ENCODE results near the gene CAMKMT. TPM values are rescaled to one million over a fixed set of nuclear protein-coding genes. Genes with fewer than 3 reads are reported as not detected.

Gene CAMKMT
- polyA plus RNA-seq, 2 donors, result 5.2 to 5.6 TPM

DNA sequence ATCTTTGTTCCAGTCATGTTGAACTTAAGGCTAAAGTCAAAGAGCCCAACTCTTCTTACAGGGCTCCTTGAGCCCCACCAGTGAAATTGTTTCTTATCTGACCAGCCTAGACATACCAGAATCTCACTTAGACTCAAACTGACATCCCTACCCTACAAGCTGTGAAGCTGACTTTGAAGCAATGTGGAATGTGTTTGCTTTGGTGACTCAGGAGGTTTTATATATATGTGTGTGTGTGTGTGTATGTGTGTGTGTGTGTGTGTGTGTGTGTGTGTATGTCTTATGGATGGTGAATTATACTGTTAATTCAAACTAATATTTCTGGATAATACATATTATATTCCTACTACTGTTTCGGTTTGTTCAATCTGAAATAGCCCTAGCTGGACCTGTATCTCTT lies 67.3 kb downstream of the CAMKMT start:
- Histone ChIP-seq H3K4me1 (ENCODE audit: control insufficient read depth in 2 of 2, insufficient read depth in 2 of 2, low read length in 1 of 2) (no peaks in the 10 kb centered on the region), H3K36me3 (ENCODE audit: control insufficient read depth in 2 of 2, insufficient read depth in 2 of 2, low read length in 1 of 2) (no peaks in the 10 kb centered on the region), H3K4me3 (ENCODE audit: low read depth in 1 of 2, low read length in 2 of 2) (no peak overlapping the region), H3K27me3 (ENCODE audit: control insufficient read depth in 1 of 2, insufficient read depth in 2 of 2, low read length in 2 of 2) (no peaks in the 10 kb centered on the region), H3K27ac (ENCODE audit: low read depth in 2 of 2, low read length in 1 of 2) (no peak overlapping the region), H3K9me3 (ENCODE audit: control insufficient read depth in 2 of 2, insufficient read depth in 1 of 2, low read depth in 1 of 2, low read length in 1 of 2) (no peaks in the 10 kb centered on the region)
- 95% methylated on average over 1 of the region's 1 CpG for WGBS, 2 donors

GRCh38 chr2:44430342-44430741 lies 68.6 kb downstream of the CAMKMT start:
- no peaks in the 10 kb centered on the region for H3K9me3 ChIP-seq (ENCODE audit: control insufficient read depth in 2 of 2, insufficient read depth in 1 of 2, low read depth in 1 of 2, low read length in 1 of 2)
- H3K27ac ChIP-seq (ENCODE audit: low read depth in 2 of 2, low read length in 1 of 2), result no peak overlapping the region
- H3K27me3 ChIP-seq (ENCODE audit: control insufficient read depth in 1 of 2, insufficient read depth in 2 of 2, low read length in 2 of 2), result no peaks in the 10 kb centered on the region
- H3K36me3 ChIP-seq (ENCODE audit: control insufficient read depth in 2 of 2, insufficient read depth in 2 of 2, low read length in 1 of 2), result no peaks in the 10 kb centered on the region
- H3K4me3 ChIP-seq (ENCODE audit: low read depth in 1 of 2, low read length in 2 of 2), result no peak overlapping the region
- WGBS, 2 donors, result 73 to 80% methylated on average over 1 of the region's 1 CpG
- no peaks in the 10 kb centered on the region for H3K4me1 ChIP-seq (ENCODE audit: control insufficient read depth in 2 of 2, insufficient read depth in 2 of 2, low read length in 1 of 2)

DNA sequence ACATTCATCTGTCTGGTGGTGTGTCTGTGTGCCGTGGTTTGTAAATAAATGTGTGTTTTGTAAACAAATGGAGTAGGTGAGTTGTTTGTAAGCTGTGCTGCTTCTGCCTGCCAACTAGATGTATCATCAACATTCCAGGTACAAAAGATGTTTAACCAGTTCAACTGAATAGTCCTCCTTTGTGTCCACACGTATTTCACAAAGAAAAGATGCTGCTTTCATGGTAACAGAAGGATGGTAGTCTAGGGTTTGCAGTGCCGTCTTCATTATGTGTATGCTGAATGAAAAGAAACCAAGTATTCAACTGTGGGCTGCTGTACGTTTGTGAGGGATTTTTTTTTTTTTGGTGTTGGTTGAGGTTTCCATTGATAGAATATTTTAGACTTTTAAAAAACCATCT lies 72.1 kb downstream of the CAMKMT start:
- no peak overlapping the region for H3K27ac ChIP-seq (ENCODE audit: low read depth in 2 of 2, low read length in 1 of 2)
- H3K27me3 ChIP-seq (ENCODE audit: control insufficient read depth in 1 of 2, insufficient read depth in 2 of 2, low read length in 2 of 2), result no peaks in the 10 kb centered on the region
- H3K36me3 ChIP-seq (ENCODE audit: control insufficient read depth in 2 of 2, insufficient read depth in 2 of 2, low read length in 1 of 2), result no peaks in the 10 kb centered on the region
- 63 to 74% methylated on average over 4 of the region's 4 CpGs for WGBS, 2 donors
- H3K4me3 ChIP-seq (ENCODE audit: low read depth in 1 of 2, low read length in 2 of 2), result no peak overlapping the region
- no peaks in the 10 kb centered on the region for H3K9me3 ChIP-seq (ENCODE audit: control insufficient read depth in 2 of 2, insufficient read depth in 1 of 2, low read depth in 1 of 2, low read length in 1 of 2)
- H3K4me1 ChIP-seq (ENCODE audit: control insufficient read depth in 2 of 2, insufficient read depth in 2 of 2, low read length in 1 of 2), result no peaks in the 10 kb centered on the region

- Histone ChIP-seq H3K27ac (ENCODE audit: low read depth in 2 of 2, low read length in 1 of 2) (no peak overlapping the region), H3K27me3 (ENCODE audit: control insufficient read depth in 1 of 2, insufficient read depth in 2 of 2, low read length in 2 of 2) (no peaks in the 10 kb centered on the region), H3K4me3 (ENCODE audit: low read depth in 1 of 2, low read length in 2 of 2) (no peak overlapping the region), H3K9me3 (ENCODE audit: control insufficient read depth in 2 of 2, insufficient read depth in 1 of 2, low read depth in 1 of 2, low read length in 1 of 2) (no peaks in the 10 kb centered on the region), H3K4me1 (ENCODE audit: control insufficient read depth in 2 of 2, insufficient read depth in 2 of 2, low read length in 1 of 2) (no peaks in the 10 kb centered on the region), H3K36me3 (ENCODE audit: control insufficient read depth in 2 of 2, insufficient read depth in 2 of 2, low read length in 1 of 2) (no peaks in the 10 kb centered on the region)
- 92 to 94% methylated on average over 4 of the region's 4 CpGs for WGBS, 2 donors
Observed at GRCh38 chr2:44441200-44441599, 79.5 kb downstream of the CAMKMT start.

GRCh38 chr2:44442019-44442418 lies 80.3 kb downstream of the CAMKMT start:
- H3K27me3 ChIP-seq (ENCODE audit: control insufficient read depth in 1 of 2, insufficient read depth in 2 of 2, low read length in 2 of 2), result no peaks in the 10 kb centered on the region
- H3K9me3 ChIP-seq (ENCODE audit: control insufficient read depth in 2 of 2, insufficient read depth in 1 of 2, low read depth in 1 of 2, low read length in 1 of 2), result no peaks in the 10 kb centered on the region
- 97 to 100% methylated on average over 1 of the region's 1 CpG for WGBS, 2 donors
- no peaks in the 10 kb centered on the region for H3K36me3 ChIP-seq (ENCODE audit: control insufficient read depth in 2 of 2, insufficient read depth in 2 of 2, low read length in 1 of 2)
- H3K4me1 ChIP-seq (ENCODE audit: control insufficient read depth in 2 of 2, insufficient read depth in 2 of 2, low read length in 1 of 2), result no peaks in the 10 kb centered on the region
- H3K4me3 ChIP-seq (ENCODE audit: low read depth in 1 of 2, low read length in 2 of 2), result no peak overlapping the region
- no peak overlapping the region for H3K27ac ChIP-seq (ENCODE audit: low read depth in 2 of 2, low read length in 1 of 2)

- no peaks in the 10 kb centered on the region for H3K27me3 ChIP-seq (ENCODE audit: control insufficient read depth in 1 of 2, insufficient read depth in 2 of 2, low read length in 2 of 2)
- no peak overlapping the region for H3K27ac ChIP-seq (ENCODE audit: low read depth in 2 of 2, low read length in 1 of 2)
- H3K36me3 ChIP-seq (ENCODE audit: control insufficient read depth in 2 of 2, insufficient read depth in 2 of 2, low read length in 1 of 2), result no peaks in the 10 kb centered on the region
- WGBS, 2 donors, result 97 to 98% methylated on average over 2 of the region's 2 CpGs
- H3K4me1 ChIP-seq (ENCODE audit: control insufficient read depth in 2 of 2, insufficient read depth in 2 of 2, low read length in 1 of 2), result no peaks in the 10 kb centered on the region
- no peaks in the 10 kb centered on the region for H3K9me3 ChIP-seq (ENCODE audit: control insufficient read depth in 2 of 2, insufficient read depth in 1 of 2, low read depth in 1 of 2, low read length in 1 of 2)
- H3K4me3 ChIP-seq (ENCODE audit: low read depth in 1 of 2, low read length in 2 of 2), result no peak overlapping the region
Observed at GRCh38 chr2:44443517-44443916, 81.8 kb downstream of the CAMKMT start.

DNA sequence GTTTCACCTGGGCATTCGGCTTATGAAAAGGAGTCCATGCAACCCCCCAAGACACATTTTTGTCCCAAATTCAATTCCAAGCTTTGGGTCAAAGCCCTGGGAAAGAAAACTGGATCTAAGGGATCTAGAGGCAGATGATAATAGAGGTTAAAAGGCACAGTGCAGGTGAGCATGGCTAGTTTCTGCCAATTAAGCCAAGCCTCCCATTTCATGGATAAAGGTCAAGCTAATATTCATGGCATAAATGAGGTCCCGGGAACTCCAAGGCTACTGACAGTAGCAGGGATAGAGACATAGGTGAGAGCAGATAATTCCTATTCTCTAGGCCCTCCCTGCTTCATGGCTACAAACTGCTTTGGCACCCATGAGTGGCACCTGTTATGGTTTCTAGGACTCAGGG lies 83.1 kb downstream of the CAMKMT start:
- Histone ChIP-seq H3K27me3 (ENCODE audit: control insufficient read depth in 1 of 2, insufficient read depth in 2 of 2, low read length in 2 of 2) (no peaks in the 10 kb centered on the region), H3K27ac (ENCODE audit: low read depth in 2 of 2, low read length in 1 of 2) (no peak overlapping the region), H3K9me3 (ENCODE audit: control insufficient read depth in 2 of 2, insufficient read depth in 1 of 2, low read depth in 1 of 2, low read length in 1 of 2) (no peaks in the 10 kb centered on the region), H3K36me3 (ENCODE audit: control insufficient read depth in 2 of 2, insufficient read depth in 2 of 2, low read length in 1 of 2) (no peaks in the 10 kb centered on the region), H3K4me1 (ENCODE audit: control insufficient read depth in 2 of 2, insufficient read depth in 2 of 2, low read length in 1 of 2) (no peaks in the 10 kb centered on the region), H3K4me3 (ENCODE audit: low read depth in 1 of 2, low read length in 2 of 2) (no peak overlapping the region)
- WGBS, 2 donors, result 96 to 98% methylated on average over 2 of the region's 2 CpGs

- H3K9me3 ChIP-seq (ENCODE audit: control insufficient read depth in 2 of 2, insufficient read depth in 1 of 2, low read depth in 1 of 2, low read length in 1 of 2), result no peaks in the 10 kb centered on the region
- WGBS, 2 donors, result 71 to 84% methylated on average over 6 of the region's 6 CpGs
- H3K4me1 ChIP-seq (ENCODE audit: control insufficient read depth in 2 of 2, insufficient read depth in 2 of 2, low read length in 1 of 2), result no peaks in the 10 kb centered on the region
- H3K27me3 ChIP-seq (ENCODE audit: control insufficient read depth in 1 of 2, insufficient read depth in 2 of 2, low read length in 2 of 2), result no peaks in the 10 kb centered on the region
- H3K36me3 ChIP-seq (ENCODE audit: control insufficient read depth in 2 of 2, insufficient read depth in 2 of 2, low read length in 1 of 2), result no peaks in the 10 kb centered on the region
- no peak overlapping the region for H3K27ac ChIP-seq (ENCODE audit: low read depth in 2 of 2, low read length in 1 of 2)
- no peak overlapping the region for H3K4me3 ChIP-seq (ENCODE audit: low read depth in 1 of 2, low read length in 2 of 2)
Observed at GRCh38 chr2:44448860-44449527, 87.2 kb downstream of the CAMKMT start.

- Histone ChIP-seq H3K36me3 (ENCODE audit: control insufficient read depth in 2 of 2, insufficient read depth in 2 of 2, low read length in 1 of 2) (no peaks in the 10 kb centered on the region), H3K27me3 (ENCODE audit: control insufficient read depth in 1 of 2, insufficient read depth in 2 of 2, low read length in 2 of 2) (no peaks in the 10 kb centered on the region), H3K4me3 (ENCODE audit: low read depth in 1 of 2, low read length in 2 of 2) (no peak overlapping the region), H3K4me1 (ENCODE audit: control insufficient read depth in 2 of 2, insufficient read depth in 2 of 2, low read length in 1 of 2) (no peaks in the 10 kb centered on the region), H3K9me3 (ENCODE audit: control insufficient read depth in 2 of 2, insufficient read depth in 1 of 2, low read depth in 1 of 2, low read length in 1 of 2) (no peaks in the 10 kb centered on the region), H3K27ac (ENCODE audit: low read depth in 2 of 2, low read length in 1 of 2) (no peak overlapping the region)
- 96% methylated on average over 3 of the region's 3 CpGs for WGBS, 2 donors
Observed at GRCh38 chr2:44450082-44450481, 88.3 kb downstream of the CAMKMT start.

DNA sequence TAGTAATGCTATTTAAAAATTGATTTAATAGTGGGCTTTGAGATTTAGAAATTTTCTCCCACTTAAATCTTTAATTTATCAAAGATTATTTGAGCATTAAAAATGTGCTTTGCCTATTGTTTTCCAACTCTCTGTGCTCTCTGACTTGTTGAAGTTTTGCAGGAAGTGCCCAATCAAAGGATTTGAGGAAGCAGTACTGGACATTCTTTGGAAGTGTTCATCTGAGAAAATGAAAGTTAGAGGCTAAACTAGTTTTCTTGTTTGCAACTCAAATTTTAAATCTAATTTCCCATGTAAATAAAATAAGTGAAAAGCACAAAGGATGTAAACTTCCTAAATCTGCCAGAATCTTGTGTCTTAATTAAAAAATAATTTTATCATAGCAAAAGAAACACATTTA lies 89.1 kb downstream of the CAMKMT start:
- Histone ChIP-seq H3K27me3 (ENCODE audit: control insufficient read depth in 1 of 2, insufficient read depth in 2 of 2, low read length in 2 of 2) (no peaks in the 10 kb centered on the region), H3K27ac (ENCODE audit: low read depth in 2 of 2, low read length in 1 of 2) (no peak overlapping the region), H3K4me3 (ENCODE audit: low read depth in 1 of 2, low read length in 2 of 2) (no peak overlapping the region), H3K4me1 (ENCODE audit: control insufficient read depth in 2 of 2, insufficient read depth in 2 of 2, low read length in 1 of 2) (no peaks in the 10 kb centered on the region), H3K9me3 (ENCODE audit: control insufficient read depth in 2 of 2, insufficient read depth in 1 of 2, low read depth in 1 of 2, low read length in 1 of 2) (no peaks in the 10 kb centered on the region), H3K36me3 (ENCODE audit: control insufficient read depth in 2 of 2, insufficient read depth in 2 of 2, low read length in 1 of 2) (no peaks in the 10 kb centered on the region)

Measured in esophagus (tissue), 2 donors.